Measurements from ENCODE around the gene RBPMS2.
A peak's percentile ranks its signal among the peaks of the same experiment; 100 is the strongest.
"Not testable (repeated sequence)": the region's sequence is repeated elsewhere in the genome, so short reads cannot be mapped to it uniquely, and the experiment has no call there.

The RBPMS2 gene

DNA sequence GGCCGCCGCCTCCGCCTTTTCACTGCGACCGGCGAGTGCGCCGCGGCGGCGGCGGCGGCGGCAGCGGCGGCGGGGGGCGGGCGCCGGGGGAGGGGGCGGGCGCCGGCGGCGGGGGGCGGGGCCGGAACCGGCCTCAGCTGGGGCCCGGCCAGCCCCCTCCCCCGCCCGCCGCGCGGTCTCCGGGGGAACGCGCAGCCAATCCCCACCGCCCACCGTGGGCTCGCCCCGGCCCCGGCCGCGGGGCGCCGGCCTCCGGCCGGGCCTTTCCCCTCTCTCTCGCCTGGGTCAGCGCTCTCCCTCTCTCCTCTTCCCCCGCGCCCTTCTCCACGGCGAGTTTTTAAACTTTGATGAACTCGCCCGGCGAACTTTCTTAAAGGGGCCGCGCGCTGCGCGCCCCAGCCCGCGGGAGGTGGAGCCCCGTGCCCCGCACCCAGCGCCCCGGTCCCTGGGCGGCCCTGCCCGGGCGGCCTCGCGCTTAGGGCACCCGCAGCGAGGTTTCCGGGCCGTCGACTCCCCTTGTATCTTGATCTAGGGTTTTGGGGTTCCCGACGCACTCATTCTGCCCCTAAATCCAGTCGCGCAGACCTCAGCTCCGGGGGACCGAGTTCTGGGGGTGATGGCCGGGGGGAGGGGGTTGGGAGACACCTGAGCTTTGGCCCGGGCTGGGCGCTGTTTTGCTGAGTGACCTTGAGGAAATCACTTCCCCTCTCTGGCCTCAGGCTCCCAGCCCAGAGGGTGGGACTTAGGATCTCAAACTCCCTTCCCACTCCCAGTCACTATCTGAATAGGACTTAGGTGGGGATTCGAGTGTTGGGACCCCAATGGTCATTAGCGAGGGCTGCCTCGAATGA is at the start of gene RBPMS2:
Gene RBPMS2, minus strand, starts transcription at position 39 of the 851 bp plus-strand sequence. CDS start 270 bp downstream, outside the sequence.
- no peak for DNase-seq (ENCODE audit: low spot score)

DNA sequence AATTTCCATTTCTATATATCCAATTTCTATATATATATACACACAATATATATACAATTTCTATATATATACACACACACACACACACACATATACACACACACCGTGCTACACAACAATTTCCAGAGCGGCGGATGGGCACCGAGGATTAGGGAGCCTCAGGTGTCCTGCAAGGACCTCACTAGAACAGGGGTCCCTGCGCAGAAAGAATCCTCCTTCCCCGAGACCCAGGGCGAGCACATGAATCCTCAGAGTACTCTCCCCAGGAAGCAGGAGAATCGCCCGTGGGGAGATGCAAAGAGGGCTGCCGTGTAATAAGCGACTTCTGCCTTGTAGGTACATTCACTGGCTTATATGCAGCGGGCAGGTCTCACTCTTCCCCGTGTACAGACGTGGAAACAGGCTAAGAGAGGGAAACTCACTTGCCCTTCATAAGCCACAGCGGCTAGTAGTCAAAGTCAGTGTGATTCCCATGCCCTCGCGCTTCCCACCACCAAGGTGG is 49.6 kb upstream of the RBPMS2 start:
- DNase-seq (ENCODE audit: low spot score): no peak

DNA sequence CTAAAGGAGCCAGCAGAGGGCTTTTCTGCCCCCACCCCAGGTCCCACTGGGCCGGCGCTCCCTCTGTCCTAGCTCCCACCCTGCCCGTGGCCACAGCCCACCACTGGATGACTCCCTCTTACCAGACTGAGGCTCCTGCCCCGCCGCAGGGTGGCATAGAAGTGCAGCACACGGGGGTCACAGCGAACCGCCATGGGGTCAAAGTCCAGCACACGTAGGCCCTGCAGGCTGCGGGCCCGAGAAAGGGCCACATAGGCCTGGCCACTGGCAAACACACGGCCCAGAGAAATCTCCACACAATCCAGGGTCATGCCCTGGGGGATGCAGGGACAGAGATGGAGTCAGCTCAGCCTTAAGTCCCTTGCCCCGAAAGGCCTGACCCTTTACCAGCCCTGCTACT is 41.1 kb upstream of the RBPMS2 start:
- no peak for DNase-seq (ENCODE audit: low spot score)

DNA sequence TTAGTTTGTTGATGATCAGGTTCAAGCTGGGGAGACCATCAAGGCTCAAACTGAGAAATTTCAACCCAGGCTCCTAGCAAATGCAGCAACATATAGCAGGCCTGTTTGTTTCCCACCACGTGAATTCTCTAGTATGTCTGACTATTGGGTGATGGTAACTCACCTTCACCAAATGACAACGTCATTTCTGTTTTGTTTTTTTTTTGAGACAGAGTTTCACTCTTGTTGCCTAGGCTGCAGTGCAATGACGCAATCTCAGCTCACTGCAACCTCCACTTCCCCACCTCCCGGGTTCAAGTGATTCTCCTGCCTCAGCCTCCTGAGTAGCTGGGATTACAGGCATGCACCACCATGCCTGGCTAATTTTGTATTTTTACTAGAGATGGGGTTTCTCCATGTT is 39.6 kb upstream of the RBPMS2 start:
- not testable (repeated sequence) for DNase-seq (ENCODE audit: low spot score)

DNA sequence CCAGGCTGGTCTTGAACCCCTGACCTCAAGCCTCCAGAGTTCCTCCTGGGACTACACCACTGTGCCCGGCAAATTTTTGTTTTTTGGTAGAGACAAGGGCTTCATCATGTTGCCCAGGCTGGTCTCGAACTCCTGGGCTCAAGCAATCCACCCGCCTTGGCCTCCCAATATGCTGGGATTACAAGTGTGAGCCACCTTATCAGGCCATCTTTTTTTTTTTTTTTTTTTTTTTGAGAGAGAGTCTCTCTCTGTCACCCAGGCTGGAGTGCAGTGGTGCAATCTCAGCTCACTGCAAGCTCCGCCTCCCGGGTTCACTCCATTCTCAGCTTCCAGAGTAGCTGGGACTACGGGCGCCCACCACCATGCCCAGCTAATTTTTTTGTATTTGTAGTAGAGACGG is 38.9 kb upstream of the RBPMS2 start:
- DNase-seq (ENCODE audit: low spot score): not testable (repeated sequence)

DNA sequence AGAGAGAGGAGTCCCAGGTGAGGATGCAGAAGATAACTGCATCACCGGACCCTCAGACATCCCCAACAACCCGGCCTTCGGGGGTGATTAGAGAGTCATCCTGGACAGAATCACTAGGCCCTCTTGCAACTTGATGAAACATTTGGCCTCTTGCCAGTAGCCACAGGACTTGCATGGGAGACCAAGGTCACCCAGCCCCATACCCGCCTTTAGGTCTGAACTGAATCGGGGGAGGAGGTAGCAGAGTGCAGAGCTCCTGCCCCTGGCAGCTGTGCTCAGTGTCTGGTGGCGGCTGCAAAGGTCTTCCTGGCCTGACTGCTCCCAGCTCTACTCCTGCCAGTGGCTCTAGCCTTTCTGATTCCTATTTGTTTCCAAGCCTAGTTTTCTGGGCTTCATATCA is 37.7 kb upstream of the RBPMS2 start:
- no peak for DNase-seq (ENCODE audit: low spot score)

DNA sequence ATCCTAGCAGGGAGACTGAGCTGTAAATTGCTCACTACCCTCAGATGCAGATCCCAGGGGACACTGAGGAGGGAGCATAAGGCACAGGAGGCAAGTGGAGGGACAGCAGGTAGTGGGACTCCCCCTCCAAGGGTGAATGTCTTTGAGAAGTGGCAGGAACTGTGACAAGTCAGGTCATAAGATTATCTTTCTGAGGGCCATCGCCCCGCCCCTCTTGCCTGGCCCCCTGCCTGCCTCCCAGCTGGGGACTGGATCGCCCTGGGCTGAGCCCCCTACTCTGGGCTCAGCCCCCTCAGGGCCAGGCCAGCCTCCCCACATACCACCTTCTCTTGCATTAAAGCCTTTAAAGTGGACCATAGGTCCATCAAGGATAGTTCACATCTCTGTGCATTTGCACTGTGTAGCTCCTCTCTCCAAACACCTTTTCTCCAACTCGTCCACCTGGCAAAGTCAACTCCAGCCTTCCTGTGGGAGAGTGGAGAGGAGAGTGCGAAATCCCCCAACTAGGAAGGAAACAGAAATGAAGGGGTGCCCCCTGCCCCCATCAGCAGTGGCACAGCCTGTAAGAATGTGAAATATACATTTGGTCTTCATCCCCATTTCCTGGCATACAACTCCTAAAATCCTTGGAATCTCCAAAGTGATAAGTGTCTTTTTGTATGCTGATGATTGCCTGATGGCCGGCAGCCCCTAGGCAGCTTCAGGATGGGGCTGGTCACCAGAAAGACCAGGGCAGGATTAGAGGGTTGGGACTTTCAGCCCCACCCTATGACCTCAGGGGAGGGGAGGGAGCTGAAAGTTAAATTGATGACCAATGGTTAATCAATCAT is 35.3 kb upstream of the RBPMS2 start:
- DNase-seq (ENCODE audit: low spot score): no peak

DNA sequence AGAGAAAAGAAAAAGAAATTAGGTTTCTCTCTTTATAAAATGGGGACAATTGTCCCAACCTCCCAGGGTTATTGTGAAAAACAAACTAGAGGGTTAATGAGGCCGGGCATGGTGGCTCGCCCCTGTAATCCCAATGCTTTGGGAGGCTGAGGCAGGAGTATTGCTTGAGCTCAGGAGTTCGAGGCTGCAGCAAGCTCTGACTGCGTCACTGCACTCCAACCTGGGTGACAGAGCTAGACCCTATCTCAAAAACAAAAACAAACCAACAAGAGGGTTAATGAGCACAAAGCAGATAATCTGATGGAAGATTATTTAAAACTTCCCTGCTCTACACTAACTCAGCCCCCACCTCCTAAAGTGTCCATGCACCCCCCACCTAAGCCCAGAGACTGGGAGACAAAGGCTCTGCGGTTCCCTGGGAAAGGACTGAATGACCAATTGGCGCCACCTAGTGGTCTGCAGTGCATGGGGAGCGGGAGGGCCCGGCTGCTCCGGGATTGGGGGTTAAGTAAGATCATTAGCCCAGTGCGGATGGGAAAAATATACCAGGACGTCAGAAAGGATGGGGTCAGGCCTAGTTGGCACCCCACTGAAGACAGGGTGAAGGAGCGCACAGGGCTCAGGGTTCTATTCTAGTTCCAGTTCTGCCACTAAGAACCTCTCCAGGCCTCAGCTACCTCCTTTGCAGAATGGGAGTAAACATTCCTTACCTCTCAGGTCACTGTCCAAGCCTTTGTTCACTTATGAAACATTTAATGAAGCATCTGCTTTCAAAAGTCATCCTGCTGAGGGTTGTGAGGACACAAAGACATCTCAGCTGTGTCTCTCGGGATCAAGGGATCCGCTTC is 34.5 kb upstream of the RBPMS2 start:
- peak; percentile 91 for DNase-seq (ENCODE audit: low spot score)

DNA sequence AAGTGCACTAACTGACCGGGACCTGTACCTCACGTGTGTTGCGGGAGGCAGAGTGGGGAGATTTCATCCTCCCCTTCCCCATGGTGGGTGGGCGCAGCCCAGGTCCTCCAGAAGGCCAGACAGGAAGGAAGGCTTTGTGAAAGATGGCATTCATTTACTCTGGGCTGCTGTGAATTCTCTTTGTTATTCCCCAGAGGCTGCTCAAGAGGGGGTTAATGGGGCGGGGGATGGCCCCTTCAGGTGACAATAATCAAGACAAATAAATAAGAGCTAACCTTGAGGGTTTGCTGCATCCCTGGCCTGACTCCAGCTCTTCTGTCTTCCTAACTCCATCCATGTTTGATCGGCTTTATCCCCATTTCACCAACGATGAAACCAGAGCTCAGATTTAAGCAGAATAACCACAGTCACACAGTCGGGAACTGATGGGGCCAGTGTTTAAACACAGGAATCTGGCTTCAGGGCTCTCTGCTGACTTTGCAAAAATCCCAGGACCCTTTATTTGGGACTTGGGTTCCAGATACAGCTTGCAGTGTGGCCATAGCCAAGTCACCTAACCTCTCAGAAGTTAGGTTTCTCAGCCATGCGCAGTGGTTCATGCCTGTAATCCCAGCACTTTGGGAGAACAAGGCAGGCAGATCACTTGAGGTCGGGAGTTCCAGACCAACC is 33.5 kb upstream of the RBPMS2 start:
- no peak for DNase-seq (ENCODE audit: low spot score)

DNA sequence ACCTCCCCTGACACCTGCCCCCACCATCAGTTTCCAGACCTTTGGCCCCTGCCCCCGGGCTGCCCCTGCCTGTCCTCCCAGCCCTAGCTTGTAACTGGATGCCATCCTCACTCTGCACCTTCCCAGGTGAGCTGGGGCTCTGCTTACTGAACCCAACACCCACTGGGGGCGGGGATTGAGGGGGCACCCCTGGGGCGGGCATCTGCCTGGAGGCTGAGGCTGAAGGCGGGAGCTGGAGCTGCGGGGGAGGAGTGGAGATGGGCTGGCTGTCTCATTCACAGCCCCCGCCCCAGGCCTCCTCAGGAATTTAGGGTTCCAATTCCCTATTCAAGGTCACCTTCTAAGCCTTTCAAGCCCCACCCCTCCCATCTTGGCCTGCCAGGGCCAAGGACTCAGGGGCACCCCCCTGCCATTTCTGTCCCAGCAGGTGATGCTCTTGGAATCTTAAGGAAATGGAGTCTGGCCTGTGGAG is 32.4 kb upstream of the RBPMS2 start:
- peak; percentile 55 for DNase-seq (ENCODE audit: low spot score)

DNA sequence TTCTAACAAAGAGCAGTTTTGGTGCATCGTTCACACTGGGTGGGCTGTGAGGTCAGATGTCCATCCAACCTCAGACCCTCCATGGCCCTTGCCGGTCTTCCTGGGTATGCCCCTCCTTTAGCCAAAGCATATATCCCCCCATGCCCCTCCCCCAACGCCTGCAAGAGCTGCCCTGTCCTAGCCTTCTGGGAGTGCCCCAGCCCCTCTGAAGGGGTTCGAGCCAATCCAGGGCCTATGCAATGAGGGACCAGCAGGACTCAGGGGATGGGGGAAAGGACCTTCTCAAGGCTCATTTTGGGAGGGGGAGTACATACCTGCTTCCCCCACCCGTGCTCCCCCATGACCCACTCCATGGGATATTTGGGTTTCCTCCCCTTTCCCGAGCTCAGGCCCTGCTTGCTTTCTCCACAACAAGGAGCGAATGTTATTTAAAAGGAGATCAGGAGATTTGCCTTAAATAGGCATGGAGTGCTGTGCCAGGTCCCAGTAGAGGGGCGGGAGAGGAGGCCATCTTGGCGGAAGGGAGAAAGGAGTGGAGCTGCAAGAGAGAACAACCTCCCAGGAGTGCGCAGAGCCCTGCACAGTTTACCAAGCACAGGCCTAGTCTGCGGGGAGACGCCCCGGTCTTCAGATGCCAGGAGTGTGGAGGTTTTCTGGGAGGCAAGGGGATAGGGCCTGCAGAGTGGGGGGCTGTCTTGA is 31.8 kb upstream of the RBPMS2 start:
- DNase-seq (ENCODE audit: low spot score): peak; percentile 61

DNA sequence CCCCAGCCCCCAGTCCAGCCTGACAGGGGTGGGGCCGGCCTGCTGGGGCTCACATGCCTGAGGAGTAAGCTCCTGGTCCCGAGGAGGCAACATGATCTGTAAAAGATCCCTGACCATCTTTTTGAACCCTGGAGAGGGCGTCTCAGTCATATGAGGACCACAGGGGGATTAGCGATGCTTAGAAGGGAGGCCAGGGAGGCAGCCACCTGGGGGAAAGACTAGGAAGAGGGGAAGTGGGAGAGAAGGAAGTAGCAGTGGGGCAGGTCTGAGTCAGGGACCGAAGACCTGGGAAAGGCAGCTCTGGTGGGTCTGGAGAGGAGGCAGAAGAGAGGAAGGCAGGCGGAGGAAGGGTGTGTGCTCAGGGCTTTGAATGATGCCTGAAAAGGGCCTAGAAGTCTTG is 31.1 kb upstream of the RBPMS2 start:
- DNase-seq (ENCODE audit: low spot score): no peak

DNA sequence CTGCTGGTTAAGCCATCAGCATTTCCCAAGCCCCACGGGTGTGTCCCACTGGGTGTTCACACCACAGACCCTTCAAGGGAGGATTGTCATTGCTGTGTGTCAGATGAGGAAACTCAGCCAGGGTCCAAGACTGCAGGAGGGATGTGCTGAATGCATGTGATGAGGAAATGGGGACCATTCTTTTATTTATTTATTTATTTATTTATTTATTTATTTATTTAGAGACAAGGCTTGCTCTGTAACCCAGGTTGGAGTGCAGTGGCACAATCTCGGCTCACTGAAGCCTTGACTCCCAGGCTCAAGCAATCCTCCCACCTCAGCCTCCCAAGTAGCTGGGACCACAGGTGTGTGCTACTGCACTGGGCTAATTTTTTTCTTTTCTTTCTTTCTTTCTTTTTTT is 29.2 kb upstream of the RBPMS2 start:
- DNase-seq (ENCODE audit: low spot score): no peak

DNA sequence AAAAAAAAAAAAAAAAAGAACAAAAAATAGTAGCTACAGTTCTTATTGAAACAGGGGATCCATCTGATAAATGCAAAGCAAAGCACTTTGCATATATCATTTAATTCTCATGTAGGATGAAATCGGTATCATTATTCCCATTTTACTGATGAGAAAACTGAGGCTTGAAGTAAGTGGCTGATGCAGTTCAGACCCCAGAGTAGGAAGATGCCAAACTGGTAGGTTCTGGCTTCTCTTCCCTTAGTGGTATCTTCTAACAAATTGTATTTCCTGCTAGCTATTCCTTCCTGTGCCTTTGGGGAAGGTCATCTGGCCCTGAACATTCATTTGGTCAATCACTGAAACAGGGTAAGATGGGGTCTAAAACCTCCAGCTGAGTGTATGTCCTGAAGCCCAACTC is 28.1 kb upstream of the RBPMS2 start:
- no peak for DNase-seq (ENCODE audit: low spot score)

DNA sequence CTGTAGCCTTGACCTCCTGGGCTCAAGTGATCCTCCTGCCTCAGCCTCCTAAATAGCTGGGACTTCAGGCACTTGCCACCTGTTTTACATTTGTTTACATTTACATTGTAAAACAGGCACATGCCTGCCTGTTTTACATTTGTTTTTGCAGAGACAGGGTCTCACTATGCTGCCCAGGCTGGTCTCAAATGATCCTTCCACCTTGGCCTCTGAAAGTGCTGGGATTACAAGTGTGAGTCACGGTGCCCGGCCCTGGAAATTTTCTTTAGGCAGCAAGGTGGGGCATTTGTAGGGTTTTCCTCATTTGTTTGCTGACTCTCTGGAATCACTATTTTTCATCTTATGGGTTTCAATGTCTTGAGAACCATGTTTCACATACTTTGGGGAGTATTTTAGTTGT is 25.1 kb upstream of the RBPMS2 start:
- DNase-seq (ENCODE audit: low spot score): no peak

DNA sequence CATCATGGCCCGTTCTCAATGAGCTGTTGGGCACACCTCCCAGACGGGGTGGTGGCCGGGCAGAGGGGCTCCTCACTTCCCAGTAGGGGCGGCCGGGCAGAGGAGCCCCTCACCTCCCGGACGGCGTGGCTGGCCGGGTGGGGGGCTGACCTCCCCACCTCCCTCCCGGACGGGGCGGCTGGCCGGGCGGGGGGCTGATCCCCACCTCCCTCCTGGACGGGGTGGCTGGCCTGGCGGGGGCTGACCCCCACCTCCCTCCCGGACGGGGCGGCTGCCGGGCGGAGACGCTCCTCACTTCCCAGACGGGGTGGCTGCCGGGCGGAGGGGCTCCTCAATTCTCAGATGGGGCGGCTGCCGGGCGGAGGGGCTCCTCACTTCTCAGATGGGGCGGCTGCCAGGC is 23.5 kb upstream of the RBPMS2 start:
- DNase-seq (ENCODE audit: low spot score): not testable (repeated sequence)

DNA sequence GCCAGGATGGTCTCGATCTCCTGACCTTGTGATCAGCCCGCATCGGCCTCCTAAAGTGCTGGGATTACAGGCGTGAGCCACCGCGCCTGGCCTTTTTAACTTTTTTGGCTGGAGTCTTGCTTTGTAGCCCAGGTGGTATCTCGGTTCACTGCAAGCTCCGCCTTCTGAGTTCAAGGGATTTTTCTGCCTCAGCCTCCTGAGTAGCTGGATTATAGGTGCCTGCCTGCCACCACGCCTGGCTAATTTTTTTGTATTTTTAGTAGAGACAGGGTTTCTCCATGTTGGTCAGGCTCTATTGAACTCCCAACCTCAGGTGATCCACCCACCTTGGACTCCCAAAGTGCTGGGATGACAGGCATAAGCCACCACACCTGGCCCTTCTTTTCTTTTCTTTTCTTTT is 20.5 kb upstream of the RBPMS2 start:
- DNase-seq (ENCODE audit: low spot score): not testable (repeated sequence)

DNA sequence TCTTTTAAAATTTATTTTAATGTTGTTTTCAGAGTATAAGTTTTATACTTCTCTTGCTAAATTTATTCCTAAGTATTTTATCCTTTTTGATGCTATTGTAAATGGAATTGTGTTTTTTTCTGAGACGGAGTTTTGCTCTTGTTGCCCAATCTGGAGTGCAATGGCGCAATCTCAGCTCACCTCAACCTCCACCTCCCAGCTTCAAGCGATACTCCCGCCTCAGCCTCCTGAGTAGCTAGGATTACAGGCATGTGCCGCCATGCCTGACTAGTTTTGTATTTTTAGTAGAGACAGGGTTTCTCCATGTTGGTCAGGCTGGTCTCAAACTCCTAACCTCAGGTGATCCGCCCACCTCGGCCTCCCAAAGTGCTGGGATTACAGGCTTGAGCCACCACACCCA is 19.9 kb upstream of the RBPMS2 start:
- not testable (repeated sequence) for DNase-seq (ENCODE audit: low spot score)

DNA sequence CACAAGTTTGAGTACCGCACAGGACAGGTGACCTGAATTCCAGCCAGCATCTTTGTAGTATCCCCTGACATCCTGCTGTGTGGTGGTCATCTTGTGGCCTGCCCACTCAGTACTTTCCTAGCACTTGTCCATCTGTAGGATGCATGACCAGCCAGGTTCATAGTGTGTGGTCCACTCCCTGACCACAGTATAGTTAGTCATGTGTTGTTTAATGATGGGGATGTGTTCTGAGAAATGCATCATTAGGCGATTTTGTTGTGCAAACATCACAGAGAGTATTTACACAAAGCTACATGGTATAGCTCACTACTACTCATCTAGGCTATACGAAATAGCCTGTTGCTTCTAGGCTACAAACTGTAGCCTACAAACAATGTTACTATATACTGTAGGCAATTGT is 16.9 kb upstream of the RBPMS2 start:
- DNase-seq (ENCODE audit: low spot score): no peak

DNA sequence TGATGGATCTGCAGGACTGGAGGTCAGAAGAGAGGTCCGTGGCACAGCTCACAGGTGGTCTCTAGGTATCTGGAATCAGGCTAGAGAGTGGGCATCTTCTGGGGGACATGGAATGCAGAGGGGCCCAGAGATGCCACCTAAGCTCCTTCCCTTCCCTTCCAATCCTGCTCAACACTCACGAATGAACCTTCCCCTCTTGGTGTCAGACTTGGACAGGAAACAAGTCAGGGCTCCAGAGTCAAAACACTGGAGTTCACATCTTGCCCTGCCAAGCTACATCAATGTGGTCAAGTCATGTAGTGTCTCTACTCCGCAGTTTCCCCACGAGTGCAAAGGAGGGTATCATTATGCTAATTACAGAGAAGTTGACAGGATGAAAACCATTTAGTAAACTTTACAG is 16.0 kb upstream of the RBPMS2 start:
- DNase-seq (ENCODE audit: low spot score): no peak

DNA sequence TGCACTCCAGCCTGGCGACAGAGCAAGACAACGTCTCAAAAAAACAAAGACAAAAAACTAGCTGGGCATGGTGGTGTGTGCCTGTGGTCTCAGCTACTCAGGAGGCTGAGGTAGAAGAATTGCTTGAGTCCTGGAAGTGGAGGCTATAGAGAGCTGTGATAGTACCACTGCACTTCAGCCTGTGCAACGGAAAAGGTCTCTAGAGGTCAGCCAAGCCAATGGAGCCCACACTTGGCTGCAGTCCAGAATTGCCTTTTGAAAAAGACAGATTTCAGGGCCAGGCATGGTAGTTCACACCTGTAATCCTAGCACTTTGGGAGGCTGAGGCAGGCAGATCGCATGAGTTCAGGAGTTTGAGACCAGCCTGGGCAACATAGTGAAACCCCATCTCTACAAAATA is 8.4 kb upstream of the RBPMS2 start:
- no peak for DNase-seq (ENCODE audit: low spot score)

Data from ecto neural progenitor cell (in vitro differentiated cells).